Epidermal melanocyte (primary cell): ENCODE data around the gene CAD.

Experiments
- DNase-seq: peaks from one replicate; pipeline ENCODE4 v3.0.0; 2011; ENCODE audit warnings: low spot score; ENCODE audit not compliant: insufficient read length

CAD gene

DNA sequence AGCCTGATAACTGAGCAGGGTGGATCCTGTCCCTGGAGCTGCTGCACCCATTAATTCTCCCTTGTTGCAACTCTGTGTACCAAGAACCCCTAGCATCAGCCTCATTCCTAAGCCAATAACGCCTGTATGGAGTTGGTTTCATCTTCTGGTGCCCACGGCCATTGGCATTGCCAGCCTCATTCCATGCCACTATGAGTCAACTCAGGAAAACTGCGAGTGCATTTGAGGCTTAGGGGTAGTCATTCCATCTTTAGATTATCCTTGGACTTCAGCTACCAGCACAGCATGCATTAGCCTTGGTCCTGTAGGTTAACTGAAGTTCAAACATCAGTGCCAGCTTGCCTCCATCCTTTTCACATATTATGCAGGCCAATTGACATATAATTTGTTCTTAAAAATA is 63.7 kb downstream of the CAD start:
- DNase-seq: no peak

GRCh38 chr2:27281442-27281841 is 64.3 kb downstream of the CAD start:
- DNase-seq: no peak

DNA sequence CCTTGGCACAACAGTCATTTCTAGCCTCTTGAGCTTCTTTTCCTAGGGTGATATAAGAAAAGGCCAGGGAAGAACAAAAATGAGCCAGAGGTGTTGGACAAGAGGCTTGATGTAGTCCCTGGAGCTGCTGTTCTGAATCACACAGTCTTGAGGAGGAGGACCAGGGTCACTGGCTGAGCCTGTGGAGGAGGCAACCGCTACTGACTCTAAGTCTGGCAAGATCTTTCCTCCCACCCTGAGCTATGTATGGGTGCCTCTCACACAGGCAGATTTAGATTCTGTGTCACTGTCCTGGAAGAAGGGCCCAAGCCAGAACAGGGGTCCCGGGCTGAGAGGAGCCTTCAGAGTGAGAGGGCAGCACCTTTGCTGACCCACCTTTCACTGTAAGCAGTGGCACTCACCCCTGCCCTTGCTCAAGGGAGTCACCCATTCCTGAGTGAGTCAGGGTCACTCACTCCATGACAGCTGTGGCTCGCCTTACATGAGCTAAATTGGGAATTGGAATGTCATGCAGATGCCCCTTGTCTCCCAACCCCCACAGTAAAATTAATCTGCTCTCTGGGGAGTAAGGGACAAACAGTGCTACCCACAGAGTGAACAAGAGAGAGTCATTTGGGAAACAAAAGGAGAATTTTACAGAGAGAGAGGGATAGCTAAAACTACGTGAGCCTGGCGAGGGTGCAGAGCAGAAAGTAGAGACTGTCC is 64.8 kb downstream of the CAD start, which contains the start of gene TRIM54:
TSS of gene TRIM54 (plus strand) at position 575 of the 705 bp plus-strand sequence. CDS start 303 bp downstream, outside the sequence.
- no peak for DNase-seq

DNA sequence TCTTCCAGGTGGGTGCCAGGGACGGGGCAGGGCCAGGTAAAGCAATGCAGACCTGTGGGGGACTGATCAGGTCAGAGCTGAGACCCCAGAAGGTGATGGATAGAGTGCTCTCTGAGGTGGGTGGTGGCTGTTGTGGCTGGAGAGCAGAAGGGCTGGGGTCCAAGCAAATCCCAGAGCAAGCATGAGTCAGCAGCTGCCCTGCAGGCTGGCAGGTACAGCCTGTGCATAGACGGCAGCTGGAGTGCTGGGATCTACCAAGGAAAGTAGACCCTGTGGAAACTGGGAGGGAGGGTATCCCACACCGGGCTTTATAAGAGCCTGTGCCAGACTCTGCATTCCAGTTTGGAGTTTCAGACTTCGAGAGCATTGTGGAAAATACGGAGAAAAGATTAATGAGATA is 65.7 kb downstream of the CAD start:
- DNase-seq: no peak

- DNase-seq: no peak
Measured at GRCh38 chr2:27284996-27285395, 67.8 kb downstream of the CAD start.

- no peak for DNase-seq
Measured at GRCh38 chr2:27285481-27285880, 68.3 kb downstream of the CAD start.

- no peak for DNase-seq
Measured at GRCh38 chr2:27288610-27289009, 71.4 kb downstream of the CAD start.

- DNase-seq: no peak
Measured at GRCh38 chr2:27290549-27290948, 73.4 kb downstream of the CAD start.

GRCh38 chr2:27291865-27292264 is 74.7 kb downstream of the CAD start:
- no peak for DNase-seq
